H9 (cell line): Measurements from ENCODE around the gene CADPS2. TPM values are rescaled to one million over a fixed set of nuclear protein-coding genes. Genes with fewer than 3 reads are reported as not detected.

Experiments used
- DNase-seq: peaks from one replicate; pipeline ENCODE4 v3.0.0-alpha.2; 2017
- H2AFZ ChIP-seq: one replicate; pipeline ENCODE4 v1.6.1; 2013; ENCODE audit warnings: mild to moderate bottlenecking, low read length, control low read depth, moderate library complexity
- H2AK5ac ChIP-seq: 2 replicates; pipeline ENCODE4 v1.6.1; 2013; ENCODE audit warnings: low read length, control low read depth, mixed read lengths; ENCODE audit not compliant: insufficient read length
- H2BK120ac ChIP-seq: one replicate; pipeline ENCODE4 v1.6.1; 2013; ENCODE audit warnings: low read depth, mild to moderate bottlenecking, low read length, control low read depth, inconsistent platforms; ENCODE audit not compliant: poor library complexity, severe bottlenecking
- H2BK12ac ChIP-seq: 2 replicates; pipeline ENCODE4 v1.6.1; 2013; ENCODE audit warnings: low read length, control low read depth, mixed read lengths, low read depth; ENCODE audit not compliant: insufficient read length
- H2BK15ac ChIP-seq: 2 replicates; pipeline ENCODE4 v1.6.1; 2013; ENCODE audit warnings: low read depth, low read length, control low read depth
- H2BK20ac ChIP-seq: one replicate; pipeline ENCODE4 v1.6.1; 2013; ENCODE audit warnings: low read depth, mild to moderate bottlenecking, low read length, control low read depth, inconsistent platforms; ENCODE audit not compliant: poor library complexity, severe bottlenecking
- H2BK5ac ChIP-seq: 2 replicates; pipeline ENCODE4 v1.6.1; 2013; ENCODE audit warnings: low read length, control low read depth, mixed read lengths; ENCODE audit not compliant: insufficient read length
- H3K14ac ChIP-seq: 2 replicates; pipeline ENCODE4 v1.6.1; 2013; ENCODE audit warnings: low read length, control low read depth; ENCODE audit not compliant: insufficient read depth
- H3K18ac ChIP-seq: 2 replicates; pipeline ENCODE4 v1.6.1; 2013; ENCODE audit warnings: low read depth, mild to moderate bottlenecking, mixed read lengths, low read length, control low read depth; ENCODE audit not compliant: insufficient read length
- H3K23ac ChIP-seq: 2 replicates; pipeline ENCODE4 v1.6.1; 2013; ENCODE audit warnings: low read length, control low read depth, mixed read lengths, low read depth; ENCODE audit not compliant: insufficient read length
- H3K23me2 ChIP-seq: 2 replicates; pipeline ENCODE4 v1.6.1; 2013; ENCODE audit warnings: low read depth, mild to moderate bottlenecking, mixed read lengths, low read length, control low read depth; ENCODE audit not compliant: insufficient read length, poor library complexity, severe bottlenecking
- H3K27ac ChIP-seq: 2 replicates; pipeline ENCODE4 v1.5.1; 2013; ENCODE audit warnings: low read length, control low read depth, mixed read lengths, low read depth; ENCODE audit not compliant: insufficient read length
- H3K27me3 ChIP-seq: 2 replicates; pipeline ENCODE4 v1.6.1; 2013; ENCODE audit warnings: low read length, control low read depth, inconsistent platforms; ENCODE audit not compliant: insufficient read depth
- H3K4ac ChIP-seq: 2 replicates; pipeline ENCODE4 v1.6.1; 2013; ENCODE audit warnings: low read depth, mild to moderate bottlenecking, control low read depth, inconsistent platforms, low read length, moderate library complexity
- H3K4me1 ChIP-seq: 2 replicates; pipeline ENCODE4 v1.6.1; 2013; ENCODE audit warnings: low read length, control low read depth, inconsistent platforms; ENCODE audit not compliant: insufficient read depth
- H3K4me2 ChIP-seq: 2 replicates; pipeline ENCODE4 v1.6.1; 2013; ENCODE audit warnings: low read length, control low read depth, mixed read lengths; ENCODE audit not compliant: insufficient read length, insufficient read depth
- H3K56ac ChIP-seq: 2 replicates; pipeline ENCODE4 v1.6.1; 2013; ENCODE audit warnings: low read depth, mild to moderate bottlenecking, mixed read lengths, low read length, control low read depth; ENCODE audit not compliant: insufficient read length
- H3K79me1 ChIP-seq: 2 replicates; pipeline ENCODE4 v1.6.1; 2013; ENCODE audit warnings: low read depth, mild to moderate bottlenecking, moderate library complexity, low read length, control low read depth, inconsistent platforms; ENCODE audit not compliant: insufficient read depth, poor library complexity, severe bottlenecking
- H3K79me2 ChIP-seq: 2 replicates; pipeline ENCODE4 v1.6.1; 2013; ENCODE audit warnings: low read length, control low read depth, inconsistent platforms; ENCODE audit not compliant: insufficient read depth
- H3K9ac ChIP-seq: 2 replicates; pipeline ENCODE4 v1.6.1; 2013; ENCODE audit warnings: low read length, control low read depth, mixed read lengths; ENCODE audit not compliant: insufficient read length; ENCODE audit errors: extremely low read depth
- H3K9me3 ChIP-seq: one replicate; pipeline ENCODE4 v1.6.1; 2013; ENCODE audit warnings: low read depth, low read length, inconsistent platforms; ENCODE audit not compliant: control insufficient read depth
- H3T11ph ChIP-seq: one replicate; pipeline ENCODE4 v1.6.1; 2013; ENCODE audit warnings: mild to moderate bottlenecking, low read length, control low read depth, inconsistent platforms
- H4K20me1 ChIP-seq: one replicate; pipeline ENCODE4 v1.6.1; 2013; ENCODE audit not compliant: control insufficient read depth, insufficient read length, insufficient read depth
- H4K5ac ChIP-seq: 2 replicates; pipeline ENCODE4 v1.6.1; 2013; ENCODE audit warnings: low read depth, mild to moderate bottlenecking, mixed read lengths, low read length, control low read depth; ENCODE audit not compliant: insufficient read length
- H4K8ac ChIP-seq: replicated peaks from 2 replicates; pipeline ENCODE4 v1.6.1; 2013; ENCODE audit warnings: low read length, control low read depth, mixed read lengths, low read depth; ENCODE audit not compliant: insufficient read length
- H4K91ac ChIP-seq: 2 replicates; pipeline ENCODE4 v1.6.1; 2013; ENCODE audit warnings: low read depth, mild to moderate bottlenecking, moderate library complexity, mixed read lengths, low read length, control low read depth; ENCODE audit not compliant: insufficient read length
- H3K27ac Mint-ChIP-seq, 3 experiments: 2 replicates in 2 of 3; 3 replicates in 1 of 3; pipeline ENCODE4 v1.8.0; 2020 to 2021; ENCODE audit warnings: mixed read lengths in 3 of 3, mild to moderate bottlenecking in 1 of 3, moderate library complexity in 1 of 3
- H3K27me3 Mint-ChIP-seq: 2 replicates; pipeline ENCODE4 v1.8.0; 2021; ENCODE audit warnings: low read depth, mild to moderate bottlenecking, moderate library complexity, mixed read lengths
- H3K36me3 Mint-ChIP-seq, 3 experiments: 2 replicates in 2 of 3; 3 replicates in 1 of 3; pipeline ENCODE4 v1.8.0; 2020 to 2021; ENCODE audit warnings: low read depth in 3 of 3, mixed read lengths in 3 of 3; ENCODE audit not compliant: insufficient read depth in 1 of 3
- H3K4me1 Mint-ChIP-seq, 2 experiments: 2 replicates each; pipeline ENCODE4 v1.8.0; 2020; ENCODE audit warnings: mixed read lengths in 2 of 2
- H3K4me3 Mint-ChIP-seq, 2 experiments: 2 replicates in 1 of 2; 3 replicates in 1 of 2; pipeline ENCODE4 v1.8.0; 2020 to 2021; ENCODE audit warnings: mild to moderate bottlenecking in 2 of 2, mixed read lengths in 2 of 2, moderate library complexity in 1 of 2
- H3K9me3 Mint-ChIP-seq, 2 experiments: 2 replicates in 1 of 2; 3 replicates in 1 of 2; pipeline ENCODE4 v1.8.0; 2020; ENCODE audit warnings: mild to moderate bottlenecking in 2 of 2, mixed read lengths in 2 of 2, moderate library complexity in 1 of 2
- total RNA-seq: library from RNA; stranded (reverse); gene quantifications from 2 replicates; pipeline ENCODE4 v1.2.1, GENCODE V29; 2021
- TF ChIP-seq, protein P1 (sequence below): fragments of 200-600 bp; sonication (generic); conservative IDR thresholded peaks from 3 replicates; pipeline ENCODE4 v1.8.0; 2021; ENCODE audit warnings: antibody characterized with exemption, mild to moderate bottlenecking

The CADPS2 gene
- total RNA-seq, 1 experiment from 2014 or later, result 7.1 TPM

DNA sequence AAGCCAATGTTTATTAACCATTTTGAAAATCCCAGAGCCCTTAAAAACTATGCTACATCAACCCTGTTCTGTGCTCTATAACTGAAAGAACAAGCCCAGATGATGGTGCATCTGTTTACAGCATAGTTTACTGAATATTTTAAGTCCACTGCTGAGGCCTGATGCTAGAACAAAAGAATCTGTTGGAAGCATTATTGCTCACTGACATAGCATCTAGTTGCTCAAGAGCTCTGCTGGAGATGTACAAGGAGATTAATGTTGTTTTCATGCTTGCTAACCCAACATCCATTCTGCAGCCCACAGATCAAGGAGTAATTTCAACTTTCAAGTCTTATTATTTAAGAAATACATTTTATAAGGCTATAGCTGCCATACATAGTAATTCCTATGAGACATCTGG lies 400.4 kb downstream of the CADPS2 start:
- Histone ChIP-seq H2BK20ac (no peak overlapping the region), H2BK120ac (no peak overlapping the region), H3K4ac (no peak overlapping the region), H2BK15ac (no peak overlapping the region), H2AFZ (no peak overlapping the region), H4K8ac (no peak overlapping the region), H3K79me1 (no peaks in the 10 kb centered on the region), H3K4me2 (no peak overlapping the region), H3K79me2 (no peaks in the 10 kb centered on the region), H3T11ph (no peak overlapping the region), H3K27ac (no peak overlapping the region), H4K5ac (no peak overlapping the region), H3K56ac (no peak overlapping the region), H3K23me2 (peaks cover 4% of the 10 kb centered on the region), H4K91ac (no peak overlapping the region), H3K23ac (no peak overlapping the region), H4K20me1 (no peaks in the 10 kb centered on the region), H2BK12ac (no peak overlapping the region), H3K27me3 (no peaks in the 10 kb centered on the region), H3K18ac (no peak overlapping the region), H2BK5ac (no peak overlapping the region), H3K9ac (no peak overlapping the region), H3K14ac (no peak overlapping the region), H3K4me1 (no peaks in the 10 kb centered on the region), H3K9me3 (no peaks in the 10 kb centered on the region), H2AK5ac (no peak overlapping the region)
- Mint-ChIP-seq H3K36me3 (no peaks in the 10 kb centered on the region), H3K9me3 (no peaks in the 10 kb centered on the region), H3K4me1 (peaks cover 0 to 8% of the 10 kb centered on the region in 2 experiments; a peak in 2 of 4 replicates), H3K27me3 (no peaks in the 10 kb centered on the region), H3K4me3 (no peak overlapping the region), H3K27ac (no peak overlapping the region)
- TF ChIP-seq, protein P1, sequence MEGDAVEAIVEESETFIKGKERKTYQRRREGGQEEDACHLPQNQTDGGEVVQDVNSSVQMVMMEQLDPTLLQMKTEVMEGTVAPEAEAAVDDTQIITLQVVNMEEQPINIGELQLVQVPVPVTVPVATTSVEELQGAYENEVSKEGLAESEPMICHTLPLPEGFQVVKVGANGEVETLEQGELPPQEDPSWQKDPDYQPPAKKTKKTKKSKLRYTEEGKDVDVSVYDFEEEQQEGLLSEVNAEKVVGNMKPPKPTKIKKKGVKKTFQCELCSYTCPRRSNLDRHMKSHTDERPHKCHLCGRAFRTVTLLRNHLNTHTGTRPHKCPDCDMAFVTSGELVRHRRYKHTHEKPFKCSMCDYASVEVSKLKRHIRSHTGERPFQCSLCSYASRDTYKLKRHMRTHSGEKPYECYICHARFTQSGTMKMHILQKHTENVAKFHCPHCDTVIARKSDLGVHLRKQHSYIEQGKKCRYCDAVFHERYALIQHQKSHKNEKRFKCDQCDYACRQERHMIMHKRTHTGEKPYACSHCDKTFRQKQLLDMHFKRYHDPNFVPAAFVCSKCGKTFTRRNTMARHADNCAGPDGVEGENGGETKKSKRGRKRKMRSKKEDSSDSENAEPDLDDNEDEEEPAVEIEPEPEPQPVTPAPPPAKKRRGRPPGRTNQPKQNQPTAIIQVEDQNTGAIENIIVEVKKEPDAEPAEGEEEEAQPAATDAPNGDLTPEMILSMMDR, result no peak
- no peak for DNase-seq
